K562 (cell line): ENCODE measurements around the gene MTG1. TPM values are rescaled to one million over a fixed set of nuclear protein-coding genes. Genes with fewer than 3 reads are reported as not detected.

Experiments used
- ATAC-seq: fragments of 200-7000 bp; cut with Tn5 transposase; 3 replicates; pipeline ENCODE4 v1.9.1; 2020; ENCODE audit warnings: moderate library complexity
- BruUV-seq: library from RNA; stranded (reverse); fragments of 400-500 nt; replicated peaks from 2 replicates; lab custom pipeline; 2021; lab: Mats Ljungman, UMichigan
- CTCF ChIA-PET: fragments of 300-600 bp; formaldehyde crosslinking; extraction: SDS; loops from one replicate; lab custom pipeline; 2021; ENCODE audit warnings: low intra/inter-chr PET ratio; lab: Yijun Ruan, JAX
- POLR2A ChIA-PET: fragments of 300-600, 350-650 bp; sonication (Branson Sonifier 250); formaldehyde crosslinking; extraction: SDS; loops from one replicate; lab custom pipeline; 2021; ENCODE audit warnings: antibody characterized with exemption, inconsistent platforms; lab: Yijun Ruan, JAX
- DNase-seq, 4 experiments: peaks; one replicate each; pipeline versions ENCODE4 v3.0.0 to v3.0.0-alpha.2; 2011 to 2018; ENCODE audit warnings: low spot score in 3 of 4, mixed read lengths in 3 of 4; ENCODE audit errors: extremely low read depth in 1 of 4
- FAIRE-seq: peaks from 2 replicates; lab custom pipeline; 2011; peaks lifted over from hg19 to GRCh38; lab: Jason Lieb, UNC
- H2AFZ ChIP-seq: 2 replicates; pipeline ENCODE4 v1.6.0; 2011; ENCODE audit warnings: low read depth, low read length, control low read depth, inconsistent platforms
- H3K27ac ChIP-seq: fragments of 200-600 bp; 3 replicates; pipeline ENCODE4 v1.8.0; 2011; ENCODE audit warnings: low read depth, mild to moderate bottlenecking, control low read depth, inconsistent platforms, low read length, moderate library complexity, mixed read lengths; ENCODE audit errors: extremely low read depth
- H3K27me3 ChIP-seq, 2 experiments: fragments of 300-600 bp in 1 of 2; 2 replicates in 1 of 2; 3 replicates in 1 of 2; pipeline versions ENCODE4 v1.6.0 to v1.8.0; 2011; ENCODE audit warnings: inconsistent platforms in 2 of 2, low read length in 2 of 2, mild to moderate bottlenecking in 1 of 2, mixed read lengths in 1 of 2, moderate library complexity in 1 of 2; ENCODE audit not compliant: control insufficient read depth in 2 of 2, insufficient read depth in 2 of 2
- H3K36me3 ChIP-seq: fragments of 300-600 bp; 3 replicates; pipeline ENCODE4 v1.8.0; 2011; ENCODE audit warnings: mild to moderate bottlenecking, low read length, inconsistent platforms; ENCODE audit not compliant: control insufficient read depth, insufficient read depth
- H3K4me1 ChIP-seq, 2 experiments: fragments of 200-600 bp in 1 of 2; replicated peaks in 1 of 2; 2 replicates in 1 of 2; 3 replicates in 1 of 2; pipeline versions ENCODE4 v1.5.1 to v1.8.0; 2011; ENCODE audit warnings: inconsistent platforms in 2 of 2, low read length in 2 of 2, mild to moderate bottlenecking in 1 of 2, mixed read lengths in 1 of 2, moderate library complexity in 1 of 2; ENCODE audit not compliant: control insufficient read depth in 2 of 2, insufficient read depth in 2 of 2
- H3K4me2 ChIP-seq: 2 replicates; pipeline ENCODE4 v1.6.1; 2011; ENCODE audit warnings: low read length, control low read depth, inconsistent platforms, mixed read lengths; ENCODE audit not compliant: insufficient read depth
- H3K4me3 ChIP-seq: fragments of 200-600 bp; sonication (generic), shearing (Covaris generic); 2 replicates; pipeline ENCODE4 v1.5.1; 2016; ENCODE audit warnings: control low read depth, inconsistent platforms
- H3K79me2 ChIP-seq: fragments of 200-600 bp; 3 replicates; pipeline ENCODE4 v1.8.0; 2011; ENCODE audit warnings: low read length, inconsistent platforms; ENCODE audit not compliant: control insufficient read depth, insufficient read depth
- H3K9ac ChIP-seq, 2 experiments: 2 replicates each; pipeline versions ENCODE4 v1.6.0 to v1.6.1; 2011; ENCODE audit warnings: low read depth in 2 of 2, low read length in 2 of 2, control low read depth in 1 of 2, inconsistent platforms in 1 of 2, mild to moderate bottlenecking in 1 of 2, mixed read lengths in 1 of 2; ENCODE audit not compliant: insufficient read depth in 1 of 2
- H3K9me1 ChIP-seq: one replicate; pipeline ENCODE4 v1.6.0; 2011; ENCODE audit warnings: inconsistent platforms, mild to moderate bottlenecking, low read length, moderate library complexity; ENCODE audit not compliant: control insufficient read depth, insufficient read depth
- H3K9me3 ChIP-seq: replicated peaks from 2 replicates; pipeline ENCODE4 v1.5.1; 2011; ENCODE audit warnings: low read depth, low read length, inconsistent platforms; ENCODE audit not compliant: control insufficient read depth, insufficient read depth
- H4K20me1 ChIP-seq: replicated peaks from 2 replicates; pipeline ENCODE4 v1.6.1; 2011; ENCODE audit warnings: low read length, inconsistent platforms, mixed read lengths; ENCODE audit not compliant: control insufficient read depth, insufficient read depth
- IRF2 ChIP-seq: sonication (generic); formaldehyde crosslinking; IDR thresholded peaks from 2 replicates; pipeline ENCODE4 v1.8.1; 2022; ENCODE audit warnings: mild to moderate bottlenecking, missing genetic modification reagents
- LCOR ChIP-seq: sonication (generic); formaldehyde crosslinking; IDR thresholded peaks from 2 replicates; pipeline ENCODE4 v1.8.0; 2022; ENCODE audit warnings: mild to moderate bottlenecking, missing genetic modification reagents
- MEF2D ChIP-seq: conservative IDR thresholded peaks from 2 replicates; pipeline ENCODE4 v1.6.1; 2016; ENCODE audit warnings: low read depth, missing genetic modification characterization, missing compliant biosample characterization
- MTA1 ChIP-seq: fragments of 450-650 bp; IDR thresholded peaks from 2 replicates; pipeline ENCODE4 v1.6.1; 2017; ENCODE audit warnings: borderline replicate concordance
- PCBP2 ChIP-seq: fragments of 200-400 bp; formaldehyde crosslinking; IDR thresholded peaks from 2 replicates; pipeline ENCODE4 v1.6.1; 2018; ENCODE audit warnings: low read length, low read depth, mild to moderate bottlenecking, moderate library complexity; ENCODE audit not compliant: poor library complexity, severe bottlenecking
- RBM17 ChIP-seq: fragments of 200-400 bp; formaldehyde crosslinking; IDR thresholded peaks from 2 replicates; pipeline ENCODE4 v1.6.1; 2017; ENCODE audit warnings: low read depth, mild to moderate bottlenecking, low read length, borderline replicate concordance
- TSC22D4 ChIP-seq: fragments of 450-650 bp; IDR thresholded peaks from 2 replicates; pipeline ENCODE4 v1.6.1; 2016; ENCODE audit warnings: missing genetic modification characterization, missing biosample characterization, control low read depth
- WGBS: fragments of 100-300 bp; shearing (Covaris generic); methylation state at CpG from one replicate; pipeline ENCODE4 v1.1.6; 2016; ENCODE audit warnings: low coverage, mixed read lengths; ENCODE audit not compliant: insufficient coverage; ENCODE audit errors: missing lambda C conversion rate; 5-methylcytosine and 5-hydroxymethylcytosine counted together
- in situ Hi-C: fragments of 300-500 bp; cut with MboI; formaldehyde crosslinking; loops from 4 replicates; pipeline ENCODE4 v1.15.0; 2018; ENCODE audit warnings: inconsistent platforms, mixed read lengths
- intact Hi-C: fragments of 100-400 bp; cut with micrococcal nuclease; formaldehyde crosslinking; loops from 2 replicates; pipeline ENCODE4 v1.14.2; 2022
- polyA plus RNA-seq, 8 experiments: library from polyadenylated mRNA; depleted of rRNA in 4 of 8; stranded (reverse) in 5 of 8; unstranded in 3 of 8; fragments of >200 nt; fragmentation: Nextera tagmentation in 2 of 8; fragmentation: Illumina TruSeq in 1 of 8; extraction: Ambion mirVana in 2 of 8; extraction: Trizol in 1 of 8; gene quantifications; 2 replicates each; pipeline versions ENCODE4 v1.2.1 to v1.2.3, GENCODE V29; 2011 to 2014; ENCODE audit warnings: inconsistent platforms in 1 of 8, missing spikeins in 1 of 8
- total RNA-seq, 7 experiments: library from RNA; depleted of rRNA in 6 of 7; stranded (reverse); fragments of >200 nt in 6 of 7; fragmentation: Illumina TruSeq in 2 of 7; extraction: Trizol in 2 of 7; gene quantifications; 2 replicates each; pipeline versions ENCODE4 v1.2.1 to v1.2.3, GENCODE V29; 2011 to 2021; ENCODE audit warnings: low replicate concordance in 1 of 7
- TF ChIP-seq, protein P1 (sequence below): IDR thresholded peaks from 2 replicates; pipeline ENCODE4 v1.6.1; 2016; ENCODE audit warnings: missing genetic modification characterization, missing compliant biosample characterization

Gene MTG1
- total and polyA plus RNA-seq, 9 of the 15 experiments (the other 6 are each of a cell fraction or from before 2014, with no cell fraction given) = 2.8 to 28.2 (median 15.4) TPM

GRCh38 chr10:133444342-133445267 lies 50.6 kb downstream of the MTG1 start:
- H3K27me3 ChIP-seq = peaks cover 0 to 5% of the 10 kb centered on the region in 2 experiments; a peak in 1 of 5 replicates
- no peak for ATAC-seq
- no peak overlapping the region for H3K27ac ChIP-seq
- intact Hi-C loops = loop anchor here (5.0 kb wide), 1 partner anchor 117 kb away; no protein-coding TSS in a partner anchor
- H3K79me2 ChIP-seq = no peaks in the 10 kb centered on the region
- in situ Hi-C loops = no loop called here
- TF ChIP-seq, protein P1, sequence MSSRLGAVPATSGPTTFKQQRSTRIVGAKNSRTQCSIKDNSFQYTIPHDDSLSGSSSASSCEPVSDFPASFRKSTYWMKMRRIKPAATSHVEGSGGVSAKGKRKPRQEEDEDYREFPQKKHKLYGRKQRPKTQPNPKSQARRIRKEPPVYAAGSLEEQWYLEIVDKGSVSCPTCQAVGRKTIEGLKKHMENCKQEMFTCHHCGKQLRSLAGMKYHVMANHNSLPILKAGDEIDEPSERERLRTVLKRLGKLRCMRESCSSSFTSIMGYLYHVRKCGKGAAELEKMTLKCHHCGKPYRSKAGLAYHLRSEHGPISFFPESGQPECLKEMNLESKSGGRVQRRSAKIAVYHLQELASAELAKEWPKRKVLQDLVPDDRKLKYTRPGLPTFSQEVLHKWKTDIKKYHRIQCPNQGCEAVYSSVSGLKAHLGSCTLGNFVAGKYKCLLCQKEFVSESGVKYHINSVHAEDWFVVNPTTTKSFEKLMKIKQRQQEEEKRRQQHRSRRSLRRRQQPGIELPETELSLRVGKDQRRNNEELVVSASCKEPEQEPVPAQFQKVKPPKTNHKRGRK (tag) = no peak
- TF ChIP-seq PCBP2 (no peak), MEF2D (tag) (no peak), RBM17 (no peak), TSC22D4 (tag) (no peak), MTA1 (no peak), LCOR (CRISPR knock-in tag) (no peak), IRF2 (CRISPR knock-in tag) (no peak)
- DNase-seq = no peak
- H3K9me1 ChIP-seq = no peaks in the 10 kb centered on the region
- no peaks in the 10 kb centered on the region for H3K36me3 ChIP-seq
- no TSS peak for BruUV-seq
- WGBS = 17% methylated on average over 12 of the region's 12 CpGs
- CTCF ChIA-PET = no interaction called here
- no peaks in the 10 kb centered on the region for H4K20me1 ChIP-seq
- H3K9ac ChIP-seq = no peak overlapping the region
- H3K9me3 ChIP-seq = peaks cover 4% of the 10 kb centered on the region; the same call in 1 of the 2 replicates
- no peak overlapping the region for H2AFZ ChIP-seq
- H3K4me1 ChIP-seq = peaks cover 0 to 12% of the 10 kb centered on the region in 2 experiments; a peak in 1 of 5 replicates
- POLR2A ChIA-PET = interaction anchor here (0.5 to 0.7 kb wide), 2 partner anchors 42 to 665 kb away, joined by 3 to 4 read pairs; no protein-coding TSS in a partner anchor
- no peak overlapping the region for H3K4me3 ChIP-seq
- H3K4me2 ChIP-seq = no peak overlapping the region
- no peak for FAIRE-seq
